Spleen (tissue), 11 donors: ENCODE results near the gene MAP7D1. TPM values are rescaled to one million over a fixed set of nuclear protein-coding genes. Genes with fewer than 3 reads are reported as not detected.
"Not testable (repeated sequence)": the region's sequence is repeated elsewhere in the genome, so short reads cannot be mapped to it uniquely, and the experiment has no call there.

Source experiments
- DNase-seq: peaks from one replicate; pipeline ENCODE4 v3.0.0-alpha.2; 2020
- H3K27ac ChIP-seq, 8 donors: fragments of 200-600 bp; sonication (generic) in 7 of 8; 1 replicate in 4 of 8; 2 replicates in 4 of 8; pipeline versions ENCODE4 v1.5.0 to v1.8.0; 2016 to 2021; ENCODE audit warnings: inconsistent platforms in 4 of 8, mild to moderate bottlenecking in 4 of 8, moderate library complexity in 1 of 8
- H3K27me3 ChIP-seq, 7 donors: fragments of 200-600 bp; sonication (generic) in 6 of 7; replicated peaks in 1 of 7; 1 replicate in 4 of 7; 2 replicates in 3 of 7; pipeline versions ENCODE4 v1.5.0 to v1.8.0; 2016 to 2021; ENCODE audit warnings: inconsistent platforms in 3 of 7, mild to moderate bottlenecking in 1 of 7
- H3K36me3 ChIP-seq, 6 donors: fragments of 200-600 bp; sonication (generic) in 5 of 6; 1 replicate in 4 of 6; 2 replicates in 2 of 6; pipeline versions ENCODE4 v1.5.0 to v1.8.0; 2016 to 2021; ENCODE audit warnings: inconsistent platforms in 2 of 6
- H3K4me1 ChIP-seq, 6 donors: fragments of 200-600 bp; sonication (generic) in 5 of 6; 1 replicate in 3 of 6; 2 replicates in 3 of 6; pipeline versions ENCODE4 v1.5.0 to v1.8.0; 2016 to 2021; ENCODE audit warnings: inconsistent platforms in 3 of 6
- H3K4me3 ChIP-seq, 8 donors: fragments of 200-600 bp; sonication (generic) in 7 of 8; 1 replicate in 4 of 8; 2 replicates in 4 of 8; pipeline versions ENCODE4 v1.5.0 to v1.8.0; 2016 to 2021; ENCODE audit warnings: inconsistent platforms in 4 of 8, mild to moderate bottlenecking in 4 of 8, moderate library complexity in 2 of 8
- H3K9me3 ChIP-seq, 8 donors: fragments of 200-600 bp; sonication (generic) in 7 of 8; 1 replicate in 4 of 8; 2 replicates in 4 of 8; pipeline versions ENCODE4 v1.5.0 to v1.8.0; 2016 to 2021; ENCODE audit warnings: inconsistent platforms in 4 of 8
- POLR2A ChIP-seq, 3 donors: fragments of 450-650 bp; IDR thresholded peaks; one replicate each; pipeline ENCODE4 v1.5.1; 2017; ENCODE audit warnings: antibody characterized with exemption in 3 of 3, mild to moderate bottlenecking in 1 of 3
- POLR2AphosphoS5 ChIP-seq, 3 donors: sonication (generic); formaldehyde crosslinking; IDR thresholded peaks; one replicate each; pipeline ENCODE4 v1.5.1; 2017; ENCODE audit warnings: antibody characterized with exemption in 3 of 3
- WGBS, 5 donors: extraction: QIAGEN DNeasy Blood & Tissue Kit in 3 of 5; methylation state at CpG; one replicate each; pipeline versions ENCODE4 v1.1.5 to v1.1.7; 2013 to 2018; 5-methylcytosine and 5-hydroxymethylcytosine counted together
- intact Hi-C: fragments of 100-400 bp; cut with DNase I; formaldehyde crosslinking; loops from one replicate; pipeline ENCODE4 v1.15.0; 2023; ENCODE audit warnings: low total_unique reads
- polyA plus RNA-seq, 3 donors: library from polyadenylated mRNA; stranded (reverse); fragments of 200-250 nt; gene quantifications; one replicate each; pipeline ENCODE4 v1.2.1, GENCODE V29; 2013
- total RNA-seq, 7 donors: library from RNA; depleted of rRNA in 3 of 7; stranded (reverse); fragments of >200 nt in 3 of 7; fragmentation: NEBNext Ultra II Directional in 4 of 7; extraction: Animal tissue kit (Norgen Biotek cat#: 25700) in 4 of 7; gene quantifications; one replicate each; pipeline versions ENCODE4 v1.1.0 to v1.2.1, GENCODE V29; 2016 to 2021
- TF ChIP-seq, protein P1 (sequence below), 11 experiments: fragments of 200-600 bp in 7 of 11; fragments of 450-650 bp in 4 of 11; sonication (generic) in 4 of 11; IDR thresholded peaks in 8 of 11; conservative IDR thresholded peaks in 3 of 11; 1 replicate in 7 of 11; 2 replicates in 4 of 11; pipeline versions ENCODE4 v1.4.0 to v1.8.0; 2016 to 2021; ENCODE audit warnings: antibody characterized with exemption in 11 of 11, inconsistent platforms in 4 of 11, mild to moderate bottlenecking in 1 of 11
- donor health status: healthy with polysubstance abuse.
- donor health status: DM: no; HTN: no; CAD: no; lungs with moderate emphysema.
- donor health status: DM: no; HTN: no; CAD: no.
- donor health status: Bipolar disorder and iron deficiency.
- donor health status: healthy.
- donor health status: DM: no; HTN: no; CAD: no.
- donor health status: DM: yes; HTN: yes; CAD: no.

MAP7D1 gene
- total and polyA plus RNA-seq, 10 donors = 30.4 to 116 (median 88.0) TPM

DNA sequence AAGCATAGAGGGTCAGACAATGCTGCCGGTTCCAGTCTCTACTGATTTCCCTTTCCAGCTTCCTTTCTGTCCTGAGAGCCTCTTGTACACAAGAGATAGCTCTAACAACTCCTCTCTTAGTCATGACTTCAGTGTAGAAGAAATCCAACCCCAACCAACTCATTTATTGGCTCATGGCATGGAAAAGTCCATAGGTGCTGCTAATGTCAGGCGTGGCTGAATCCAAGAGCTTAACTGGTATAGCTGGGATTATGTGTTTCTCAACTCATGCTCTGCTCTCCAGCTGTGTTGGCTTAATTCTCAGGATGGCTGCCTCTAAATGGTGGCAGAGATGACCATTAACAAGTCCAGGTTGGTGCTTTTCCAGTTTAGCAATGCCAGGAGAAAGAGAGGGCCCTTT is 55.9 kb downstream of the MAP7D1 start:
- Histone ChIP-seq H3K4me1 (peaks cover 0 to 18% (median 5%) of the 10 kb centered on the region in 6 donors), H3K9me3 (no peaks in the 10 kb centered on the region), H3K27me3 (no peaks in the 10 kb centered on the region), H3K36me3 (no peaks in the 10 kb centered on the region), H3K27ac (no peak overlapping the region), H3K4me3 (no peak overlapping the region)
- TF ChIP-seq POLR2A (IDR thresholded peaks at IDR 0.05) = no peak
- TF ChIP-seq, protein P1, sequence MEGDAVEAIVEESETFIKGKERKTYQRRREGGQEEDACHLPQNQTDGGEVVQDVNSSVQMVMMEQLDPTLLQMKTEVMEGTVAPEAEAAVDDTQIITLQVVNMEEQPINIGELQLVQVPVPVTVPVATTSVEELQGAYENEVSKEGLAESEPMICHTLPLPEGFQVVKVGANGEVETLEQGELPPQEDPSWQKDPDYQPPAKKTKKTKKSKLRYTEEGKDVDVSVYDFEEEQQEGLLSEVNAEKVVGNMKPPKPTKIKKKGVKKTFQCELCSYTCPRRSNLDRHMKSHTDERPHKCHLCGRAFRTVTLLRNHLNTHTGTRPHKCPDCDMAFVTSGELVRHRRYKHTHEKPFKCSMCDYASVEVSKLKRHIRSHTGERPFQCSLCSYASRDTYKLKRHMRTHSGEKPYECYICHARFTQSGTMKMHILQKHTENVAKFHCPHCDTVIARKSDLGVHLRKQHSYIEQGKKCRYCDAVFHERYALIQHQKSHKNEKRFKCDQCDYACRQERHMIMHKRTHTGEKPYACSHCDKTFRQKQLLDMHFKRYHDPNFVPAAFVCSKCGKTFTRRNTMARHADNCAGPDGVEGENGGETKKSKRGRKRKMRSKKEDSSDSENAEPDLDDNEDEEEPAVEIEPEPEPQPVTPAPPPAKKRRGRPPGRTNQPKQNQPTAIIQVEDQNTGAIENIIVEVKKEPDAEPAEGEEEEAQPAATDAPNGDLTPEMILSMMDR (IDR thresholded peaks at IDR 0.05 in 8 of 11, conservative IDR thresholded peaks at IDR 0.05 in 3 of 11) = no peak
- TF ChIP-seq POLR2AphosphoS5 (IDR thresholded peaks at IDR 0.05) = no peak
- 57 to 93% (median 79%) methylated on average over 2 of the region's 2 CpGs for WGBS, 5 donors
- DNase-seq = no peak
- intact Hi-C loops = no loop called here

DNA sequence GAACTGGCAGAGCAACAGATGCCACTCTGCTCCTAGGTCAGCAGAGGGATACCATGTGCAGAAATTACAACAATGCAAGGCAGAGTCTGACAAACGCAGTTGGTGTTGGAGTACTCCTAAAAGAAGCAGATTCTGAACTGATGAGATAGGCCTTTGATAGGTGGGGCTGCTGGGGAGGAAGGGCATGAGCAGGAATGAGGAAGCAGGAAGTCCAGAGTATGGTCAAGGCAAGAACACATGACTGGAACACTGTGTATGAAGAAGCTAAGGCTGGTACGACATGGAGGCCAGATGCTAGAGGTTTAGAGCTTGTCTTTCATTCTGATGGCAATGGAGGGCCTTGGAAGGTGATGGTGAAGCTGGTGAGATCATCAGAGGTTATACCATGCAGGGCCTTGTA is 56.8 kb downstream of the MAP7D1 start:
- WGBS, 5 donors = 66 to 88% (median 71%) methylated on average over 2 of the region's 2 CpGs
- Histone ChIP-seq H3K27me3 (no peaks in the 10 kb centered on the region), H3K27ac (no peak overlapping the region)

DNA sequence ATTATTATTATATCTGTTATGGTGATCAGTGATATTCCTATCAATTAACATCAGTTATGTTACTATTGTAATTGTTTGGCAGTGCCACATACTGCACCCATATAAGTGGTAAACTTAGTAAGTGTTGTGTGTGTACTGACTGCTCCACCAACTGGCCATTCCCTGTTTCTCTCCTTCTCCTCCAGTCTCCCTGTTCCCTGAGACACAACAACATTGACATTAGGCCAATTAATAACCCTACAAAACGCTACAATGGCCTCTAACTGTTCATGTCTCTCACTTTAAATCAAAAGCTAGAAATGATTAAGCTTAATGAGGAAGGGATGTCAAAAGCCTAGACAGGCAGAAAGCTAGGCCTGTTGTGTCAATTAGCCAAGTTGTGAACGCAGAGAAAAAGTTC is 61.7 kb downstream of the MAP7D1 start:
- 61 to 85% (median 76%) methylated on average over 2 of the region's 2 CpGs for WGBS, 5 donors
- H3K27me3 ChIP-seq = no peaks in the 10 kb centered on the region
- H3K36me3 ChIP-seq = no peaks in the 10 kb centered on the region
- no peaks in the 10 kb centered on the region for H3K9me3 ChIP-seq
- no peak overlapping the region for H3K27ac ChIP-seq
- peaks cover under 1 to 19% (median 3%) of the 10 kb centered on the region in 6 donors for H3K4me1 ChIP-seq
- TF ChIP-seq POLR2A (IDR thresholded peaks at IDR 0.05) (no peak), POLR2AphosphoS5 (IDR thresholded peaks at IDR 0.05) (no peak)
- TF ChIP-seq, protein P1 (IDR thresholded peaks at IDR 0.05 in 8 of 11, conservative IDR thresholded peaks at IDR 0.05 in 3 of 11) = no peak
- DNase-seq = no peak
- intact Hi-C loops = no loop called here
- no peak overlapping the region for H3K4me3 ChIP-seq

More for the DNA sequence above, 56.8 kb downstream of the MAP7D1 start:
- no peak for DNase-seq
- intact Hi-C loops = no loop called here
- peaks cover 0 to 23% (median 5%) of the 10 kb centered on the region in 6 donors for H3K4me1 ChIP-seq
- no peak overlapping the region for H3K4me3 ChIP-seq
- TF ChIP-seq POLR2AphosphoS5 (IDR thresholded peaks at IDR 0.05) (no peak), POLR2A (IDR thresholded peaks at IDR 0.05) (no peak)
- TF ChIP-seq, protein P1 (IDR thresholded peaks at IDR 0.05 in 8 of 11, conservative IDR thresholded peaks at IDR 0.05 in 3 of 11) = no peak
- no peaks in the 10 kb centered on the region for H3K9me3 ChIP-seq
- no peaks in the 10 kb centered on the region for H3K36me3 ChIP-seq

DNA sequence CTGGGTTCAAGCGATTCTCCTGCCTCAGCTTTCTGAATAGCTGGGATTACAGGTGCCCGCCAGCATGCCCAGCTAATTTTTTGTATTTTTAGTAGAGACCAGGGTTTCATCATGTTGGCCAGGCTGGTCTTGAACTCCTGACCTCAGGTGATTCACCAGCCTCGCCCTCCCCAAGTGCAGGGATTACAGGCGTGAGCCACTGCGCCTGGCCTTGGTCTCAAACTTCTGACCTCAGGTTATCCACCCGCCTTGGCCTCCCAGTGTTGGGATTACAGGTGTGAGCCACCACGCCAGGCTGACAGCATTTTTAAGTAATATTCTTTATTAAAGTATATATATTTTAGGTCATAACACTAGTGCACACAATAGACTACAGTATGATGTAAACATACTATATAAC is 65.9 kb downstream of the MAP7D1 start:
- DNase-seq, H3K9me3 ChIP-seq, H3K4me3 ChIP-seq, H3K27me3 ChIP-seq: not testable (repeated sequence)
- 92 to 99% (median 93%) methylated on average over 7 of the region's 7 CpGs for WGBS, 5 donors
- intact Hi-C loops = loop anchor here (10.0 kb wide), 1 partner anchor 67 kb away; the partner anchor contains the start of gene MAP7D1
- Histone ChIP-seq H3K4me1 (peaks cover 24 to 48% (median 33%) of the 10 kb centered on the region in 6 donors), H3K27ac (peak overlapping the region in 3 of 8 donors; percentile 95 to 98 (median 97)), H3K36me3 (peaks cover 0 to 14% (median 3%) of the 10 kb centered on the region in 6 donors)
